Activated T-cell treated with anti-CD3 and anti-CD28 coated beads, Interleukin-2, amount 50 U/mL, for 1 hour (primary cell): ENCODE measurements around the gene PLK4.
"Not testable (repeated sequence)": the region's sequence is repeated elsewhere in the genome, so short reads cannot be mapped to it uniquely, and the experiment has no call there.

Experiments
- DNase-seq: peaks from one replicate; pipeline ENCODE4 v3.0.0-alpha.2; 2020

Gene PLK4

GRCh38 chr4:127916512-127916911, 35.8 kb downstream of the PLK4 start:
- no peak for DNase-seq

- no peak for DNase-seq
Measured at GRCh38 chr4:127917151-127917550, 36.5 kb downstream of the PLK4 start.

- no peak for DNase-seq
Measured at GRCh38 chr4:127920521-127920920, 39.8 kb downstream of the PLK4 start.

- no peak for DNase-seq
Measured at GRCh38 chr4:127922226-127922625, 41.5 kb downstream of the PLK4 start.

GRCh38 chr4:127925720-127926119, 45.0 kb downstream of the PLK4 start:
- not testable (repeated sequence) for DNase-seq

- no peak for DNase-seq
Measured at GRCh38 chr4:127930175-127930574, 49.5 kb downstream of the PLK4 start.

GRCh38 chr4:127931836-127932235, 51.1 kb downstream of the PLK4 start:
- not testable (repeated sequence) for DNase-seq

- no peak for DNase-seq
Measured at GRCh38 chr4:127936974-127937373, 56.3 kb downstream of the PLK4 start.
